HCT116 (cell line): Measurements from ENCODE around the gene DDRGK1. TPM values are rescaled to one million over a fixed set of nuclear protein-coding genes. Genes with fewer than 3 reads are reported as not detected.

ENCODE experiments used
- ATAC-seq: fragments of 200-7000 bp; cut with Tn5 transposase; 2 replicates; pipeline ENCODE4 v1.9.1; 2020; ENCODE audit warnings: mild to moderate bottlenecking, moderate library complexity
- BruUV-seq: library from RNA; stranded (reverse); fragments of 400-500 nt; replicated peaks from 2 replicates; lab custom pipeline; 2021; lab: Mats Ljungman, UMichigan
- CTCF ChIA-PET: fragments of 300-600 bp; sonication (Branson Sonifier 250); formaldehyde crosslinking; loops from one replicate; lab custom pipeline; 2021; ENCODE audit warnings: antibody characterized with exemption; lab: Charles Lee
- POLR2A ChIA-PET: fragments of 300-600, 350-600 bp; sonication (Branson Sonifier 250); formaldehyde crosslinking; loops from one replicate; lab custom pipeline; 2021; ENCODE audit warnings: antibody characterized with exemption; lab: Charles Lee
- RAD21 ChIA-PET, 2 experiments: fragments of 300-600 bp; sonication (Branson Sonifier 250); formaldehyde crosslinking; loops; one replicate each; lab custom pipeline; 2023; ENCODE audit warnings: low total read pairs in 2 of 2; ENCODE audit not compliant: uncharacterized antibody in 2 of 2, unreplicated experiment in 2 of 2, low non-redundant PET in 1 of 2; lab: Charles Lee
- DNase-seq: peaks from one replicate; pipeline ENCODE4 v3.0.0-alpha.2; 2010; ENCODE audit warnings: low read depth, low spot score
- H2AFZ ChIP-seq: fragments of 200-600 bp; shearing (Covaris generic), sonication (generic); 2 replicates; pipeline ENCODE4 v1.6.1; 2017; ENCODE audit warnings: low read depth, mixed run types, mixed read lengths, antibody characterized with exemption, low read length; ENCODE audit not compliant: poor library complexity, severe bottlenecking
- H3K27ac ChIP-seq: 2 replicates; pipeline ENCODE4 v1.5.1; 2012; ENCODE audit warnings: low read depth, low read length
- H3K27me3 ChIP-seq: fragments of 200-600 bp; sonication (generic); 2 replicates; pipeline ENCODE4 v1.6.1; 2016; ENCODE audit warnings: mixed run types, low read length, mixed read lengths; ENCODE audit not compliant: insufficient read depth
- H3K36me3 ChIP-seq, 2 experiments: fragments of 200-500 bp in 1 of 2; fragments of 200-600 bp in 1 of 2; sonication (Bioruptor generic) in 1 of 2; sonication (generic) in 1 of 2; 2 replicates each; pipeline versions ENCODE4 v1.5.1 to v1.6.1; 2014 to 2016; ENCODE audit warnings: low read length in 2 of 2, inconsistent platforms in 1 of 2, mixed read lengths in 1 of 2, mixed run types in 1 of 2; ENCODE audit not compliant: insufficient read depth in 2 of 2, control insufficient read depth in 1 of 2
- H3K4me1 ChIP-seq, 2 experiments: fragments of 200-600 bp in 1 of 2; sonication (generic) in 1 of 2; 2 replicates each; pipeline versions ENCODE4 v1.5.1 to v1.6.1; 2012 to 2017; ENCODE audit warnings: low read length in 2 of 2, inconsistent platforms in 1 of 2, mild to moderate bottlenecking in 1 of 2, mixed read lengths in 1 of 2, mixed run types in 1 of 2, moderate library complexity in 1 of 2; ENCODE audit not compliant: insufficient read depth in 2 of 2, control insufficient read depth in 1 of 2
- H3K4me2 ChIP-seq: fragments of 200-600 bp; sonication (generic); 2 replicates; pipeline ENCODE4 v1.6.1; 2017; ENCODE audit warnings: mixed run types, low read length, mixed read lengths
- H3K4me3 ChIP-seq, 2 experiments: fragments of 200-600 bp in 1 of 2; sonication (generic) in 1 of 2; replicated peaks in 1 of 2; 2 replicates each; pipeline ENCODE4 v1.5.1; 2011 to 2016; ENCODE audit warnings: low read length in 2 of 2, control low read depth in 1 of 2, low read depth in 1 of 2, mild to moderate bottlenecking in 1 of 2, mixed read lengths in 1 of 2, mixed run types in 1 of 2
- H3K79me2 ChIP-seq: fragments of 200-600 bp; sonication (generic); 2 replicates; pipeline ENCODE4 v1.6.1; 2017; ENCODE audit warnings: mild to moderate bottlenecking, mixed run types, low read length, moderate library complexity, mixed read lengths; ENCODE audit not compliant: insufficient read depth
- H3K9ac ChIP-seq: fragments of 200-600 bp; sonication (generic); 2 replicates; pipeline ENCODE4 v1.6.1; 2016; ENCODE audit warnings: low read length, mixed read lengths
- H3K9me2 ChIP-seq: fragments of 200-600 bp; sonication (generic), shearing (Covaris generic); 2 replicates; pipeline ENCODE4 v1.6.1; 2017; ENCODE audit warnings: mixed run types, mild to moderate bottlenecking, moderate library complexity; ENCODE audit not compliant: insufficient read depth
- H3K9me3 ChIP-seq, 2 experiments: fragments of 200-500 bp in 1 of 2; fragments of 200-600 bp in 1 of 2; sonication (Bioruptor generic) in 1 of 2; sonication (generic) in 1 of 2; 2 replicates each; pipeline ENCODE4 v1.6.1; 2014 to 2017; ENCODE audit warnings: low read length in 2 of 2, mixed read lengths in 2 of 2, inconsistent platforms in 1 of 2, low read depth in 1 of 2, mild to moderate bottlenecking in 1 of 2, mixed run types in 1 of 2, moderate library complexity in 1 of 2; ENCODE audit not compliant: control insufficient read depth in 1 of 2, insufficient read depth in 1 of 2
- H4K20me1 ChIP-seq: fragments of 200-600 bp; sonication (generic), shearing (Covaris generic); 2 replicates; pipeline ENCODE4 v1.6.1; 2017; ENCODE audit warnings: mixed run types, mild to moderate bottlenecking, moderate library complexity; ENCODE audit not compliant: insufficient read depth
- POLR2AphosphoS5 ChIP-seq: IDR thresholded peaks from 2 replicates; pipeline ENCODE4 v1.6.1; 2011; ENCODE audit warnings: mild to moderate bottlenecking, low read depth, low read length, moderate library complexity
- SIN3A ChIP-seq: IDR thresholded peaks from 2 replicates; pipeline ENCODE4 v1.6.1; 2012; ENCODE audit warnings: low read depth
- SP1 ChIP-seq: IDR thresholded peaks from 2 replicates; pipeline ENCODE4 v1.6.1; 2012; ENCODE audit warnings: low read depth
- YY1 ChIP-seq: IDR thresholded peaks from 2 replicates; pipeline ENCODE4 v1.6.1; 2011; ENCODE audit warnings: low read length, low read depth, moderate library complexity, mild to moderate bottlenecking; ENCODE audit not compliant: insufficient replicate concordance; ENCODE audit errors: extremely low read depth
- ZFX ChIP-seq: fragments of 450-650 bp; IDR thresholded peaks from 2 replicates; pipeline ENCODE4 v1.6.1; 2017
- ZNF274 ChIP-seq: fragments of 200-500 bp; sonication (Bioruptor generic); IDR thresholded peaks from 2 replicates; pipeline ENCODE4 v1.6.1; 2014; ENCODE audit warnings: mild to moderate bottlenecking, low read depth, low read length, inconsistent platforms
- intact Hi-C: fragments of 100-400 bp; cut with micrococcal nuclease; formaldehyde crosslinking; loops from 2 replicates; pipeline ENCODE4 v1.10.0; 2022
- total RNA-seq: library from RNA; stranded (reverse); gene quantifications from one replicate; pipeline ENCODE4 v1.2.1, GENCODE V29; 2021; ENCODE audit not compliant: unreplicated experiment
- TF ChIP-seq, protein P1 (sequence below): IDR thresholded peaks from 2 replicates; pipeline ENCODE4 v1.6.1; 2012; ENCODE audit warnings: low read depth
- TF ChIP-seq, protein P2 (sequence below): IDR thresholded peaks from 2 replicates; pipeline ENCODE4 v1.6.1; 2011; ENCODE audit warnings: mild to moderate bottlenecking, low read length, moderate library complexity; ENCODE audit not compliant: insufficient replicate concordance; ENCODE audit errors: extremely low read depth
- TF ChIP-seq, protein P3 (sequence below): IDR thresholded peaks from 2 replicates; pipeline ENCODE4 v1.6.1; 2012

DDRGK1 gene
- total RNA-seq, 1 experiment from 2014 or later: 45.8 TPM

DNA sequence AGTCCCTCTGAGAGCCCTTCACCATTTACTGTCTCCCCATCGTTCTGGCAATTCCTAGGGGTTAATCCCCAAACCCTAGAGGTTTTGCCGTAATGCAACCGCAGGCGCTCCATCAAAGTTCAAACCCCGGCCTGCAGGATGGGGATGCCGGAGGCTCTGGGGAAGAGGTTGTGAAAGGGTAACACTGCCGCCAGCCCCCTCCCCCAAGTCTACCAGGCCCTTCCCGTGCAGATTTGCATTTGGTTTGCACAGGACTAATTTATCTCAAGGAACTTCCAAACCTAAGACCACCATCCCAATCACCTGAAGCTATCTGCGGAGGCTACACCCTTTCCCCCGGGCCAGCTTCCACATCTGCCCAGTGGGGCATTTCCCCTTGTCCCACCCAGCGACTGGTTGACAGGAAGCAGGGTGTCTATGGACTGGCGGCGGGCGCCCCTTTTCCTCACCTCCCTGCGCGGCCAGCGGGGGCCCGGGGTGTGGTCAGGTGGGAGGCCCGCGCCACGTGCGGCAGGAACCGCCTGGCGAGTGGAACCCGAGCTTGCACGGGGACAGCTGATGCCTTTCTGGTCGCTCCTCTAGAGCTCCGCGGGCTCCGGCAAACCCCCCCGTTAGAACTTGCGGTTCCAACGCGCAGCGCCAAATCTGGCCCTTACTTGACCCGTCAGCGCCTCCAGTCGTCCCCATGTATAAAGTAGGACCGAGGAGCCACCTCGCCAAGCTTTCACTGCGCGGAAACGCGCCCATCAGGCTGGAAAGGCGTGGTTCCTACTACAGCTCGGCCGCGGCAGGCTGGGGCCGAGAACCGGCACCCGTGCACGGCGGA is 43.9 kb upstream of the DDRGK1 start (continued):
- TF ChIP-seq, protein P1, sequence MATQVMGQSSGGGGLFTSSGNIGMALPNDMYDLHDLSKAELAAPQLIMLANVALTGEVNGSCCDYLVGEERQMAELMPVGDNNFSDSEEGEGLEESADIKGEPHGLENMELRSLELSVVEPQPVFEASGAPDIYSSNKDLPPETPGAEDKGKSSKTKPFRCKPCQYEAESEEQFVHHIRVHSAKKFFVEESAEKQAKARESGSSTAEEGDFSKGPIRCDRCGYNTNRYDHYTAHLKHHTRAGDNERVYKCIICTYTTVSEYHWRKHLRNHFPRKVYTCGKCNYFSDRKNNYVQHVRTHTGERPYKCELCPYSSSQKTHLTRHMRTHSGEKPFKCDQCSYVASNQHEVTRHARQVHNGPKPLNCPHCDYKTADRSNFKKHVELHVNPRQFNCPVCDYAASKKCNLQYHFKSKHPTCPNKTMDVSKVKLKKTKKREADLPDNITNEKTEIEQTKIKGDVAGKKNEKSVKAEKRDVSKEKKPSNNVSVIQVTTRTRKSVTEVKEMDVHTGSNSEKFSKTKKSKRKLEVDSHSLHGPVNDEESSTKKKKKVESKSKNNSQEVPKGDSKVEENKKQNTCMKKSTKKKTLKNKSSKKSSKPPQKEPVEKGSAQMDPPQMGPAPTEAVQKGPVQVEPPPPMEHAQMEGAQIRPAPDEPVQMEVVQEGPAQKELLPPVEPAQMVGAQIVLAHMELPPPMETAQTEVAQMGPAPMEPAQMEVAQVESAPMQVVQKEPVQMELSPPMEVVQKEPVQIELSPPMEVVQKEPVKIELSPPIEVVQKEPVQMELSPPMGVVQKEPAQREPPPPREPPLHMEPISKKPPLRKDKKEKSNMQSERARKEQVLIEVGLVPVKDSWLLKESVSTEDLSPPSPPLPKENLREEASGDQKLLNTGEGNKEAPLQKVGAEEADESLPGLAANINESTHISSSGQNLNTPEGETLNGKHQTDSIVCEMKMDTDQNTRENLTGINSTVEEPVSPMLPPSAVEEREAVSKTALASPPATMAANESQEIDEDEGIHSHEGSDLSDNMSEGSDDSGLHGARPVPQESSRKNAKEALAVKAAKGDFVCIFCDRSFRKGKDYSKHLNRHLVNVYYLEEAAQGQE: no peak
- no peak for TF ChIP-seq POLR2AphosphoS5
- TF ChIP-seq ZNF274: no peak
- TF ChIP-seq, protein P2, sequence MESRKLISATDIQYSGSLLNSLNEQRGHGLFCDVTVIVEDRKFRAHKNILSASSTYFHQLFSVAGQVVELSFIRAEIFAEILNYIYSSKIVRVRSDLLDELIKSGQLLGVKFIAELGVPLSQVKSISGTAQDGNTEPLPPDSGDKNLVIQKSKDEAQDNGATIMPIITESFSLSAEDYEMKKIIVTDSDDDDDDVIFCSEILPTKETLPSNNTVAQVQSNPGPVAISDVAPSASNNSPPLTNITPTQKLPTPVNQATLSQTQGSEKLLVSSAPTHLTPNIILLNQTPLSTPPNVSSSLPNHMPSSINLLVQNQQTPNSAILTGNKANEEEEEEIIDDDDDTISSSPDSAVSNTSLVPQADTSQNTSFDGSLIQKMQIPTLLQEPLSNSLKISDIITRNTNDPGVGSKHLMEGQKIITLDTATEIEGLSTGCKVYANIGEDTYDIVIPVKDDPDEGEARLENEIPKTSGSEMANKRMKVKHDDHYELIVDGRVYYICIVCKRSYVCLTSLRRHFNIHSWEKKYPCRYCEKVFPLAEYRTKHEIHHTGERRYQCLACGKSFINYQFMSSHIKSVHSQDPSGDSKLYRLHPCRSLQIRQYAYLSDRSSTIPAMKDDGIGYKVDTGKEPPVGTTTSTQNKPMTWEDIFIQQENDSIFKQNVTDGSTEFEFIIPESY: no peak
- TF ChIP-seq, all 23 proteins: peak for 0

DNA sequence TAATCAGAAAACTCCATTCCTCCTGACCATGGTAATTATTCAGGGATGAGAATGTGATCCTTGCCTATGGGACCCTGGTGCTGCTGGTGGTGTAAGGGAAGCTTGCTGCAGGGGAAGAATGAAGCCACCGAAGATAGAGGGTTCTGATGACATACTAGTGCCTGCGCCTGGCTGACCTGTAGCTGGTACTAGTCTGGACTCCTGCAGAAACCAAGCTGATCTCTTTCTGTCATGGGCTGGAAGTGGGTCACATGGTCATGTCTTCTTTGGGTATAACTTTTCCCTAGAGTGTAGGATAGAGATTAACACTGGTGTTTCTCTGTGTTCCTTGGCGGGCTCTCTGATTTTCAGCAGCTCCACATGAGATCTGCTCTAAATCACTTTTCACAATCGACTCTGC is 43.2 kb upstream of the DDRGK1 start:
- no TSS peak for BruUV-seq
- ChIA-PET RAD21 (no interaction called here), CTCF (interaction anchor here (1.3 to 1.7 kb wide), 2 partner anchors 11 to 29 kb away, joined by 4 to 5 read pairs; no protein-coding TSS in a partner anchor), POLR2A (no interaction called here)
- no peaks in the 10 kb centered on the region for H3K9me2 ChIP-seq
- H3K4me2 ChIP-seq: no peak overlapping the region
- H3K36me3 ChIP-seq: no peaks in the 10 kb centered on the region
- no peak overlapping the region for H3K4me3 ChIP-seq
- no peak for ATAC-seq
- H3K27ac ChIP-seq: no peak overlapping the region
- H2AFZ ChIP-seq: no peak overlapping the region
- no peak for DNase-seq
- H3K79me2 ChIP-seq: no peaks in the 10 kb centered on the region
- no peaks in the 10 kb centered on the region for H3K9me3 ChIP-seq
- no peaks in the 10 kb centered on the region for H4K20me1 ChIP-seq
- intact Hi-C loops: no loop called here
- no peaks in the 10 kb centered on the region; a peak in 1 of 4 replicates for H3K4me1 ChIP-seq
- no peaks in the 10 kb centered on the region for H3K27me3 ChIP-seq
- H3K9ac ChIP-seq: no peak overlapping the region
- TF ChIP-seq YY1: no peak
- TF ChIP-seq ZFX: no peak
- no peak for TF ChIP-seq SP1
- TF ChIP-seq, protein P3, sequence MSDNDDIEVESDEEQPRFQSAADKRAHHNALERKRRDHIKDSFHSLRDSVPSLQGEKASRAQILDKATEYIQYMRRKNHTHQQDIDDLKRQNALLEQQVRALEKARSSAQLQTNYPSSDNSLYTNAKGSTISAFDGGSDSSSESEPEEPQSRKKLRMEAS: no peak
- TF ChIP-seq, protein P1: no peak
- no peak for TF ChIP-seq SIN3A
- TF ChIP-seq, protein P2: no peak
- no peak for TF ChIP-seq ZNF274
